Right ventricle myocardium superior (tissue), 1 donor: ENCODE results near the gene NBAS. TPM values are rescaled to one million over a fixed set of nuclear protein-coding genes. Genes with fewer than 3 reads are reported as not detected.
A peak's percentile ranks its signal among the peaks of the same experiment; 100 is the strongest.

Experiments
- ATAC-seq: fragments of 200-7000 bp; cut with Tn5 transposase; one replicate; pipeline ENCODE4 v1.9.1; 2020; ENCODE audit warnings: mild to moderate bottlenecking; ENCODE audit not compliant: poor library complexity
- DNase-seq: peaks from one replicate; pipeline ENCODE4 v3.0.0-alpha.2; 2020
- intact Hi-C: fragments of 100-400 bp; cut with DNase I; formaldehyde crosslinking; loops from one replicate; pipeline ENCODE4 v1.11.2; 2022
- long read RNA-seq: library from polyadenylated mRNA; unstranded; transcript quantifications from one replicate; pipeline ENCODE4 v2.0.0, GENCODE V29; 2021
- total RNA-seq: library from RNA; stranded (reverse); fragmentation: NEBNext Ultra II Directional; extraction: Animal tissue kit (Norgen Biotek cat#: 25700); gene quantifications from one replicate; pipeline ENCODE4 v1.2.1, GENCODE V29; 2021
- donor health status: DM: no; HTN: yes; CAD: no; lungs with severe emphysema.

The NBAS gene
- 60.7 TPM for total RNA-seq
- long read RNA-seq, full-length matches to known transcripts = 2 of 30 reads
- long read RNA-seq, partial matches to known transcripts = 22 of 30 reads
- long read RNA-seq, other reads (novel, unspliced or antisense) = 6 of 30 reads

GRCh38 chr2:15560988-15561573 is at the start of gene NBAS:
Gene NBAS (minus strand): TSS chr2:15561334. CDS start chr2:15561304, 30 bp downstream.
- peak; percentile 98 for ATAC-seq
- intact Hi-C loops = no loop called here

GRCh38 chr2:15610430-15610952 is 49.4 kb upstream of the NBAS start:
- DNase-seq = no peak
- ATAC-seq = no peak
- intact Hi-C loops = no loop called here

More at GRCh38 chr2:15560988-15561573, at the start of gene NBAS:
- peak; percentile 90 for DNase-seq

- ATAC-seq = no peak
- no peak for DNase-seq
- intact Hi-C loops = loop anchor here (10.0 kb wide), 1 partner anchor 145 kb away; no protein-coding TSS in a partner anchor
These were observed 48.4 kb upstream of the NBAS start for GRCh38 chr2:15609341-15610042.

- DNase-seq (no peak), ATAC-seq (no peak)
- intact Hi-C loops = loop anchor here (10.0 kb wide), 1 partner anchor 144 kb away; no protein-coding TSS in a partner anchor
These were observed 47.2 kb upstream of the NBAS start for GRCh38 chr2:15608392-15608761.

- DNase-seq (no peak), ATAC-seq (no peak)
- intact Hi-C loops = loop anchor here (10.0 kb wide), 1 partner anchor 143 kb away; no protein-coding TSS in a partner anchor
These were observed 46.7 kb upstream of the NBAS start for GRCh38 chr2:15607709-15608391.

- DNase-seq (no peak), ATAC-seq (no peak)
- intact Hi-C loops = loop anchor here (10.0 kb wide), 1 partner anchor 142 kb away; no protein-coding TSS in a partner anchor
These were observed 45.6 kb upstream of the NBAS start for GRCh38 chr2:15606481-15607441.

GRCh38 chr2:15605721-15606120 is 44.6 kb upstream of the NBAS start:
- DNase-seq = no peak
- intact Hi-C loops = loop anchor here (10.0 kb wide), 1 partner anchor 141 kb away; no protein-coding TSS in a partner anchor
- no peak for ATAC-seq

GRCh38 chr2:15603948-15604347 is 42.8 kb upstream of the NBAS start:
- DNase-seq (no peak), ATAC-seq (no peak)
- intact Hi-C loops = loop anchor here (10.0 kb wide), 1 partner anchor 139 kb away; no protein-coding TSS in a partner anchor

GRCh38 chr2:15603044-15603765 is 42.1 kb upstream of the NBAS start:
- intact Hi-C loops = loop anchor here (10.0 kb wide), 1 partner anchor 138 kb away; no protein-coding TSS in a partner anchor
- no peak for ATAC-seq
- no peak for DNase-seq

GRCh38 chr2:15602393-15602792 is 41.3 kb upstream of the NBAS start:
- ATAC-seq (no peak), DNase-seq (no peak)
- intact Hi-C loops = loop anchor here (10.0 kb wide), 1 partner anchor 138 kb away; no protein-coding TSS in a partner anchor

- ATAC-seq (no peak), DNase-seq (no peak)
- intact Hi-C loops = loop anchor here (10.0 kb wide), 1 partner anchor 137 kb away; no protein-coding TSS in a partner anchor
These were observed 40.5 kb upstream of the NBAS start for GRCh38 chr2:15601681-15602080.

- intact Hi-C loops = loop anchor here (10.0 kb wide), 1 partner anchor 135 kb away; no protein-coding TSS in a partner anchor
- DNase-seq (no peak), ATAC-seq (no peak)
These were observed 38.9 kb upstream of the NBAS start for GRCh38 chr2:15599994-15600393.

GRCh38 chr2:15596968-15597367 is 35.8 kb upstream of the NBAS start:
- intact Hi-C loops = no loop called here
- ATAC-seq (no peak), DNase-seq (no peak)

GRCh38 chr2:15596350-15596749 is 35.2 kb upstream of the NBAS start:
- ATAC-seq (no peak), DNase-seq (no peak)
- intact Hi-C loops = no loop called here

- DNase-seq = no peak
- intact Hi-C loops = no loop called here
- ATAC-seq = no peak
These were observed 34.8 kb upstream of the NBAS start for GRCh38 chr2:15595936-15596335.

GRCh38 chr2:15595342-15595905 is 34.3 kb upstream of the NBAS start:
- DNase-seq = no peak
- no peak for ATAC-seq
- intact Hi-C loops = no loop called here
